Adrenal gland (tissue), 5 donors: ENCODE data around the gene ERVMER34-1.

Experiments used
- POLR2A ChIP-seq, 2 donors: fragments of 450-650 bp; IDR thresholded peaks; one replicate each; pipeline ENCODE4 v1.6.1; 2017; ENCODE audit warnings: antibody characterized with exemption in 2 of 2, mild to moderate bottlenecking in 2 of 2, moderate library complexity in 1 of 2
- TF ChIP-seq, protein P1 (sequence below), 6 experiments: fragments of 450-650 bp in 4 of 6; fragments of 200-600 bp in 2 of 6; sonication (generic) in 1 of 6; IDR thresholded peaks; 1 replicate in 5 of 6; 2 replicates in 1 of 6; pipeline versions ENCODE4 v1.5.1 to v1.8.0; 2016 to 2021; ENCODE audit warnings: antibody characterized with exemption in 6 of 6, mild to moderate bottlenecking in 2 of 6, moderate library complexity in 1 of 6
- donor health status: DM: no; HTN: no; CAD: no.

GRCh38 chr4:52726826-52727580, 24.2 kb downstream of the ERVMER34-1 start:
- TF ChIP-seq, protein P1, sequence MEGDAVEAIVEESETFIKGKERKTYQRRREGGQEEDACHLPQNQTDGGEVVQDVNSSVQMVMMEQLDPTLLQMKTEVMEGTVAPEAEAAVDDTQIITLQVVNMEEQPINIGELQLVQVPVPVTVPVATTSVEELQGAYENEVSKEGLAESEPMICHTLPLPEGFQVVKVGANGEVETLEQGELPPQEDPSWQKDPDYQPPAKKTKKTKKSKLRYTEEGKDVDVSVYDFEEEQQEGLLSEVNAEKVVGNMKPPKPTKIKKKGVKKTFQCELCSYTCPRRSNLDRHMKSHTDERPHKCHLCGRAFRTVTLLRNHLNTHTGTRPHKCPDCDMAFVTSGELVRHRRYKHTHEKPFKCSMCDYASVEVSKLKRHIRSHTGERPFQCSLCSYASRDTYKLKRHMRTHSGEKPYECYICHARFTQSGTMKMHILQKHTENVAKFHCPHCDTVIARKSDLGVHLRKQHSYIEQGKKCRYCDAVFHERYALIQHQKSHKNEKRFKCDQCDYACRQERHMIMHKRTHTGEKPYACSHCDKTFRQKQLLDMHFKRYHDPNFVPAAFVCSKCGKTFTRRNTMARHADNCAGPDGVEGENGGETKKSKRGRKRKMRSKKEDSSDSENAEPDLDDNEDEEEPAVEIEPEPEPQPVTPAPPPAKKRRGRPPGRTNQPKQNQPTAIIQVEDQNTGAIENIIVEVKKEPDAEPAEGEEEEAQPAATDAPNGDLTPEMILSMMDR (IDR thresholded peaks at IDR 0.05), result no peak
- TF ChIP-seq POLR2A (IDR thresholded peaks at IDR 0.05), result no peak
